Right hindlimb (tissue), 1 donor: ENCODE results near the gene EFR3B.
"Not testable (repeated sequence)": the region's sequence is repeated elsewhere in the genome, so short reads cannot be mapped to it uniquely, and the experiment has no call there.

Source experiments
- DNase-seq: peaks from one replicate; pipeline ENCODE4 v3.0.0-alpha.2; 2018

Gene EFR3B

DNA sequence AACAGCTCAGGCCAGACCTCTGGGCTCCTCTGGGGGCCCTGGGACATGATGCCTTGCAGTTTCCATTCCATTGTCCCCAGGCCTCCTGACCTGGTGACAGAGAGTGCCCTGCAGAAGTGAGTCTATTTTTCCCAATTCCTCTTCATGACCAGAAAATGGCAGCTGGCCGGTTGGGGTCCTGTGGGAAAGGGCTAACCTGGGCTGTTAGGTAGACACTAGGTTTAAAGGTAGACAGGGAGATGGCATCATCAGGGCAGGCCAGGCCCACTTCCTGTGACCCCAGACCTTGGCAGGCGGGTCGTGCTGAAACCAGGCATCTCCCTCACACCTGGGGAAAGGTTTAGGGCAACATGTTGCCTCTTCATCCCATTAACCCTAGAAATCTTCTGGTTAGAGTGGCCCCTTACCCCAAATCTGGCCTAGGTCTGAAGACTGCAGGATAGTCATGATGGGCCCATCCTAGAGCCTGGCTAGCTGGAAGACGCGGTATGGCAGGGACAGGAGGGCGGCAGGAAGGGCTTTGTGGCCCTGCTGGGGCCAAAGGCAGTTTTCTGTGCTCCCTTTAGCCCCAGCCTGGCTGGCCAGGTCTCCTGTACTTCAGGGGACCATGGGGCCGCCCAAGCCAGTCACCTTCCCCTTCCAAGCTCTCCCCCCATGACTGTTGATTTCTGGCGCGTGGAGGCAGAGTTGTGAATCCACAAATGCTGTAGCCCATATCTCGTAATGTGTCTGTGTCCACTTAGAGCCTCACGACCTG is 116.4 kb downstream of the EFR3B start:
- DNase-seq: no peak

GRCh38 chr2:25159949-25160348 is 118.1 kb downstream of the EFR3B start:
- DNase-seq: peak; percentile 45

DNA sequence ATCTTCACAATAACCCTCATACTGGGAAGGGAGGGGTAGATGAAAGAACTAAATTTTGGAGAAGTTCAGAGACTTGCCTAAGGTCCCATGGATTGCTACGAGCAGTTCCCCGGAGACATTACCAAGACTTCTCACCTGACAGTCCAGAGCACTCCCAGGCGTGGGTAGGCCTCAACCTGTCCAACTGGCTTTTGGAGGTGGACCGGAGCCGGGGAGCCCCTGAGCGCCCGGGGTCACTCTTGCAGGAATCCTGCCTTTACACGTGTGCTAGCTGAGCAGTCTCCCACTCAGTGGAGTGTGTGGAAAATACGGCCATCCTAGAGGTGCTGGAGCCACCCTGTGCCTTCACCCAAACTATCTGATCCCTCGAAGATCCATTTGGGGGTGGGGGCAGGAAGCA is 118.5 kb downstream of the EFR3B start:
- no peak for DNase-seq

DNA sequence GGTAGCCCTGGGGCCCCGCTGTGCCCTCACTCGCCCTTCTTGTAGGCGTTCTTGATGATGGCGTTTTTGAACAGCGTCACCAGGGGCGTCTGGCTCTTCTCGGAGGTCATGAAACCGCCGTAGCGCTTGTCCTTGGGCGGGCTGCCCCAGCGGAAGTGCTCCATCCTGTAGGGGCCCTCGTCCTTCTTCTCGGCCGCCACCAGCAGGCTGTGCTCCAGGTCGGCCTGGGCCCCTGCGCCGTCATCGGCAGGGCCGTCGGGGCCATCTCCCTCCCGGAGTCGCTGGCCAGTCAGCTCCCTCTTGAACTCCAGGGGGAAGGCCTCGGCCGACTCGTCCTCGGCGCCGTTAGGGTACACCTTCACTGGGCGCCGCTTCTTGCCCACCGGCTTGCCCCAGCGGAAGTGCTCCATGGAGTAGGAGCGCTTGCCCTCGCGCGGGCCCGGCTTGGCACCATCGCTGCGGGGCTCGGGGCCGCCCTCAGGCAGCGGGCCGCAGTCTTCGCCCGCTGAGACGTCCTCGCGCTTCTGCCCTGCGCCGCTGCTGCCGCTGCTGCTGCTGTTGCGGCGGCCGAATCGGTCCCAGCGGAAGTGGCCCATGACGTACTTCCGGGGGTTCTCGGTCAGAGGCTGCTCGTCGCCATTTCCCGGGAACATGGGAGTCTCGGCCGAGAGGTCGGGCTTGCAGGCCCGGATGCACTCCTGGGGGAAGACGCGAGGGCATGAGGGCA is 119.3 kb downstream of the EFR3B start:
- DNase-seq: peak; percentile 79

DNA sequence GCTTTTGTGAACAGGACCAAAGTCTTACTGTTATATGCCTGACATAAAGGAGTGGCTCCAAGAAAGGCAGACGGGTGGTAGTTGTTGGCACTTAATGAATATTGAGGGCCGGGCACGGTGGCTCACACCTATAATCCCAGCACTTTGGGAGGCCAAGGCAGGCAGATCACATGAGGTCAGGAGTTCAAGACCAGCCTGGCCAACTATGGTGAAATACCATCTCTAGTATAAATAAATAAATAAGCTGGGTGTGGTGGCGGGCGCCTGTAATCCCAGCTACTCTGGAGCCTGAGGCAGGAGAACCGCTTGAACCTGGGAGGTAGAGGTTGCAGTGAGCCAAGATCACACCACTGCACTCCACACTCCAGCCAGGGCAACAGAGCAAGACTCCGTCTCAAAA is 120.2 kb downstream of the EFR3B start:
- not testable (repeated sequence) for DNase-seq

GRCh38 chr2:25164561-25164960 is 122.7 kb downstream of the EFR3B start:
- no peak for DNase-seq

DNA sequence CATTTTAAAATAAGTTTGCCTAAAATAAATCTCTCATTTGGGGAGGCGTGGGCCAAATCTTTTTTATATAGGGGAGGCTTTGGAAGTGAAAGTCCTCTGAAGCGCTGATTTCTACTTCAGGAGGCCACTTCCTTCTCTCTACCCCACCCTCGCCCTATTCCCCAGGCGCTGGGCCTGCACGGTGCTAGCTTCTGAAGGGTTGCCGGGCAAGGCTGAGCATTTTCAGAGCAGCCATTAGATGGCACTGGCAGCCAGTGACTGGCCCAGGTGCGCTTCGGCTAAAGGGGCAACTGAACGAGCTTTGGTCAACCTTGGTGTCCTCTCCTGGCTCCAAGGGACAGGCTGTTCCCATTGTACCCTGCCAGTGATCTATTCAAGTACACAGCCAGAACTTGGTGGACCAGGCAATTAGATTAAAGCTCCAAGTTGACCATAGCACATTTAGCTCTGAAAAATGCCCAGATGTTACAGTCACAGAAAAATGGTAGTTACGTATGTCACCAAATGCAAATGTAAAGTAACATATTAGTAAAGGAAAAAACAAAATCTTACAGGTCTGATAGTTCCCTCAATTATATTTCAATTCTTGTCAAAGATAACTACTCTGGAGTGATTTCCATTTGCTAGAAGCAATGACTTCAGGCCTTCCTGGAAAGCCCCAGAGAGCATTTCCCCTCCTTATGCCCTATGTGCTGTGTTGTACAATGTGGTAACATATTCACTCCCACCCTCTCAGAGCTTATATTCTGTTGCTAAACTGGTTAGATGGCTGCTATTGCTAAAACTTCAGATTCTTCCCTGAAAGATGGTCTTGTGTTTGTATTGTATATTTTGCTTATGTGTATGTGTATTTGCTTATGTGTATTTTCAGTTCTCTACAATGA is 124.4 kb downstream of the EFR3B start:
- no peak for DNase-seq

GRCh38 chr2:25168256-25169072 is 126.6 kb downstream of the EFR3B start, which contains the start of gene POMC:
Gene POMC (minus strand): TSS chr2:25168580. CDS start chr2:25164772, 3,808 bp downstream.
- DNase-seq: no peak

DNA sequence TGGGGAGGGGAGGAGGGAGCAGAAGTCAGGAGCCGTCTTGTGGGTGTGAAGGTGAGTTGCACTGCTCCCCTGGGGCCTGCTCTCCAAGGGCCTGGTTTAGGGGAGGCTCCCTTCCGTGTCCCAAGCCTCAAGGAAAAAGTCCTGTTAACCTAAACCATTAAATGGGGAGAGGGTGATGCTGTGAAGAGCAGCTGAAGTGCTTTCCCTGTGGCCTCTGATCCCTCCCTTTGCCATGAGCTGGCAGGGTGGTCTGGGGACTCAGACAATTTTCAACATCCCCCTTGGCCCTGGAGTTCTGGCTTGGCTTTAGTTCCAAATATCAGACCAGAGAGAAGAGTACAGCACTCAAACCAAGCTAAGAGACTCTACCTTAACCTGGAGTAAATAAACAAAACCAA is 127.2 kb downstream of the EFR3B start:
- DNase-seq: no peak

DNA sequence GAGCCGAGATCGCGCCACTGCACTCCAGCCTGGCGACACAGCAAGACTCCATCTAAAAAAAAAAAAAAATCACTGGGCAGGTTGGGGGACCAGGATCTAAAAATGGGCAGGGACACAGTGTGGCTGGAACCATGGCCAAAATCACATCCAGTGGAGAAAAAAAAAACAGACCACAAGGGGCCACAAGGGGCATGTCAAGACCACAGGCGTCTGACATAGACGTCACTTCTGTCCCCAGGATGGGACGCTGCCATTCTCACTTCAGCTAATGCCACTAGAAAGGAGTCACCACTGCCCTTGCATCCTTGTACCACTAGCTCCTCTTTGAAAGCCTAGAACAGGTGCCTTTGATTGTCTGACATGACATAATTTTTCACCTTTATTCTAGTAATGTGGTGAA is 129.0 kb downstream of the EFR3B start:
- DNase-seq: no peak

DNA sequence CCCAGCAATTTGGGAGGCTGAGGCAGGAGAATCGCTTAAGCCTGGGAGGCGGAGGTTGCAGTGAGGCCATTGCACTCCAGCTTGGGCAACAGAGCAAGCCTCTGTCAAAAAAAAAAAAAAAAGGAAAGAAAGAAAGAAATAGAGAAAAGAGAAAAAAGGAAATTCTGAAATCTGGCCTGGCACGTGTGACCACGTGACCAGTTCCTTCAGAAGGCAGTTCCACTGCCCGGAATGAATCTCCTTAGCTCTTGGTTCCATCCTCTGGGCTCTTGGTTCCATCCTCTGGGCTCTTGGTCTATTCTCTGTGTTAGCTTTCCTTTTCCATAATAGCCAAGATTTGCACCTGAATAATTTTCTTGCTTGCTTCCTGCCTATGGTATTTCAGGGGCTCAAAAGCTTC is 131.8 kb downstream of the EFR3B start:
- no peak for DNase-seq

GRCh38 chr2:25174192-25174861 is 132.5 kb downstream of the EFR3B start:
- no peak for DNase-seq

GRCh38 chr2:25176138-25176537 is 134.3 kb downstream of the EFR3B start:
- DNase-seq: no peak

DNA sequence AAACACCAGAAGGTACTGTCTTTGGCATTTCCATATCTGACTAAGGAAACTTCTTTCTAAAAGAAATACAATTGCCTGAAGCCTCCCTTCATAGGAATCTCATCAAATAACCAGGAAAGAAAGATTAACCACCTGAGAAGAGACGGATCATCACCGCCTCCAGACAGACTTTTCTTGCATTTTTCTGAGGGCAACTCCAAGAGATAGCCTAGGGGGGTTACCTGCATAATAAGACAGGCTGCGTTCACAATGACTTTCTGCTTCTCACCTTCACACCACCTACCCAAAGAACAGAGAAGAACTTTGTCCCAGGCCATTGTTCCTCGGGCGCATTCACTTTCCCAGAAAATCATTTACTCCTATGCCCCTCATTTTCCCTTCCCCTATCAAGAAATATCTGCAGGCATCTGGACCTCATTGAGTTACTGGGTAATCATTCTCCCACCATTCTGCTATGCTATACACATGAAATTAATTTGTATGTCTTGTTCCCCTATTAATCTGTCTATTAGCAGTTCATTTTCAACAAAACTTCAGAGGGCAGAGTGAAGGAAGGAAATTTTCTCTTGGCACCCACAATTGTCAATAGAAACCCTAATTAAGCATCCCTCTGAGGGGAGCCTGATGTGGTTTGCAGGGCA is 134.8 kb downstream of the EFR3B start:
- DNase-seq: no peak

GRCh38 chr2:25177211-25177611 is 135.3 kb downstream of the EFR3B start:
- DNase-seq: no peak

DNA sequence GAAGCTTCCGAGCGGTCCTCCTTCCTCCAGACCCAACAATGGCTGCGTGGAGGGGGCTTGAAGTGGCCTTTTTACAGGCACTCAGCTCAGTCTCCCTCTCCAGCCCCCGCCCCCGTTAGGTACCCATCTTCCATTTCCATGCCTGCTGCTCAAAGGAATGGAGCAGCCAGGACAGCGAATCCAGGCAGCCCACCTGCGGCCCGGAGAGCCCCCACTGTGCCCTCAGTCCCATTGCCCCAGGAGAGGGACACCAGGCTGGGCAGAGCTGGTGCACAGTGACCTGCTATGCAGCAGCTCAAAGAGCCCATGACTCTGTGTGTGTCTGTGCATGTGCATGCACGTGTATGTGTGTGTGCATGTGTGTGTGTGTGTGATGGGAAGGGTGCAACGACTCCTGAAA is 137.1 kb downstream of the EFR3B start:
- DNase-seq: no peak

- no peak for DNase-seq
Observed at GRCh38 chr2:25184254-25184653, 142.4 kb downstream of the EFR3B start.

DNA sequence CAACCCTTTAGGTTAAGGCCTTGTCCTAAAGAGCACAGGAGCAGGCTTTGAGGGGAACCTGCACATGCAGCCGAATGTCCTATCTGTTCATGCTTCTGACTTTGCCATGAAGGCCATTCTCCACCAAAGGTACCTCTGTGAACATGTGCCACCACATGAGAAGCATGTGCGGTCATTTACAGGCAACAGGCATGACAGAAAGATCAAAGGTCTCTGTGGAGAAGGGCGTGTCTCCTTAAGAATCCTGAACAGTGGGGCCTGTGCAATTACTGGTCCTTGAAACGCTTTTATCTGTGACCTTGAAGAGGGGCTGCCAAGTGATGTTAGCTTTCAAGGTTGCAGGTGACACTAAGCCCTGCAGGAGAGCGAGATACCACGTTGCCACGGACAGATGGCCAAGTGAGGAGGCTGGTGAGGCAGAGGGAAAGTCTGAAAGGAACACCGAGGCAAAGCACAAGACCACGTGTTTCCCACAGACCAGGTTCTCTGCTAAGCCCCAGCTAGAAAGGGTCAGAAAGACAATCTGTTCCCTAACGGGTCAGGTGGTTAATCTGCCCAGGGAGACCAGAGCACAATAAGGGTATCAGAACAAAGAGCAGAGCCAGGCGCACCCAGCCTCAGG is 146.0 kb downstream of the EFR3B start:
- DNase-seq: no peak

GRCh38 chr2:25188405-25188804 is 146.5 kb downstream of the EFR3B start:
- DNase-seq: no peak

DNA sequence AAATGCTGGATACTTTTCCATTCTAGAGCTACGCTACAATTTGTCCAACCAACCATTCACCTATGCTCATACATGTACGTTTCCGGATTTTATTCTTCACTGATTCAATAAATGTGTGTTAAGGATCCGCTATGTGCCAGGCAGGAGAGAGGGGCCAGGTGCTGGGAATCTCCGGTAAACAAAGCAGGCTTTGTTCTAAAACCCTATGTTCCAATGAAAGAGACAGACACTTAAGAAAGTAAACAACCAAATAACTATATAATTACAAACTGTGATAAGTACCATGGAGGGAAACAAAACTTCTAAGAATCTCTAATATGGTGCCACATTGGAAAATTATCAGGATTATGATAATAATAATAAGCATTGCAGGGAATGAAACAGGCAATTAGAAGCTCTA is 148.7 kb downstream of the EFR3B start:
- no peak for DNase-seq

DNA sequence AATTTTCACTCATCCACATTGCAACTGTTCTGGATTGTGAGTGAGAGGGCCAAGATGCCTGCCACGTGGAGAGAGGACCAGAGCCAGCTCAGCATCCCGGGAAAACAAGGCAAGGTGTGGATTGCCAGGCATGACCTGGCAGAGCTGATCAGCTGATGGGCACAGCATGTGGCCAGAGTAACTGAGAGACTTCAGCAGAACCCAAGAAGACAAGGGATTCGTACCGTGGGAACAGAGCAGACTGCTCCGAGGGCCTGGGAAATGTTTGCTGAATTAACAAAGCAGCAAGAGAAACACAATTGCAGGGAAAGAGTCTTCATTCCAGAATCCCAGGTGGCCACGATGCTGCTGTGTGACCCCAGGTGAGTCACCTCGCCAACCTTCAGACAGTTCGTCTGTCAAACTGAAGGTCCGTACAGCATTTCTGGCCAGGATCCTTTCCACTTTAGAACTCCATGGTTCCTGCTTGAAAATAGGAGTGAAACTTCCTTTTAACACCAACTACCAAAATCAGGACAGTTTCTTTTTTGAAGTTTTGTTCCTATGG is 152.8 kb downstream of the EFR3B start:
- no peak for DNase-seq
